Naive B cell (primary cell): Measurements from ENCODE around the gene MYO1C. TPM values are rescaled to one million over a fixed set of nuclear protein-coding genes. Genes with fewer than 3 reads are reported as not detected.
A peak's percentile ranks its signal among the peaks of the same experiment; 100 is the strongest.

Source experiments
- ATAC-seq, 2 donors: fragments of 150-1000 bp; cut with Tn5 transposase; 2 replicates each; pipeline ENCODE4 v1.10.0; 2021; ENCODE audit warnings: low read depth in 2 of 2, mild to moderate bottlenecking in 2 of 2, moderate library complexity in 2 of 2
- DNase-seq: peaks from one replicate; pipeline ENCODE4 v3.0.0; 2022
- H3K27ac Mint-ChIP-seq, 6 donors: one replicate each; pipeline ENCODE4 v1.8.0; 2020 to 2022; ENCODE audit warnings: mild to moderate bottlenecking in 6 of 6, mixed read lengths in 6 of 6, moderate library complexity in 5 of 6, inconsistent platforms in 2 of 6
- H3K27me3 Mint-ChIP-seq, 3 donors: one replicate each; pipeline ENCODE4 v1.8.0; 2021 to 2022; ENCODE audit warnings: mixed read lengths in 3 of 3, mild to moderate bottlenecking in 1 of 3
- H3K36me3 Mint-ChIP-seq, 2 donors: one replicate each; pipeline ENCODE4 v1.8.0; 2020 to 2022; ENCODE audit warnings: mixed read lengths in 2 of 2, inconsistent platforms in 1 of 2, mild to moderate bottlenecking in 1 of 2
- H3K4me1 Mint-ChIP-seq, 3 donors: one replicate each; pipeline ENCODE4 v1.8.0; 2020 to 2022; ENCODE audit warnings: mixed read lengths in 3 of 3, inconsistent platforms in 1 of 3, mild to moderate bottlenecking in 1 of 3, moderate library complexity in 1 of 3
- H3K4me3 Mint-ChIP-seq, 8 donors: one replicate each; pipeline ENCODE4 v1.8.0; 2020 to 2022; ENCODE audit warnings: mild to moderate bottlenecking in 8 of 8, mixed read lengths in 8 of 8, moderate library complexity in 8 of 8, inconsistent platforms in 2 of 8
- H3K9me3 Mint-ChIP-seq, 7 donors: one replicate each; pipeline ENCODE4 v1.8.0; 2020 to 2022; ENCODE audit warnings: mixed read lengths in 7 of 7, mild to moderate bottlenecking in 5 of 7, inconsistent platforms in 2 of 7, moderate library complexity in 1 of 7
- polyA plus RNA-seq, 6 donors: library from polyadenylated mRNA; unstranded; fragments of 300-500 nt; fragmentation: Illumina TruSeq; gene quantifications; one replicate each; pipeline ENCODE4 v1.2.3, GENCODE V29; 2021; ENCODE audit warnings: low read depth in 6 of 6

MYO1C gene
- polyA plus RNA-seq, 6 donors from 2014 or later = 12.0 to 32.5 (median 21.4) TPM

DNA sequence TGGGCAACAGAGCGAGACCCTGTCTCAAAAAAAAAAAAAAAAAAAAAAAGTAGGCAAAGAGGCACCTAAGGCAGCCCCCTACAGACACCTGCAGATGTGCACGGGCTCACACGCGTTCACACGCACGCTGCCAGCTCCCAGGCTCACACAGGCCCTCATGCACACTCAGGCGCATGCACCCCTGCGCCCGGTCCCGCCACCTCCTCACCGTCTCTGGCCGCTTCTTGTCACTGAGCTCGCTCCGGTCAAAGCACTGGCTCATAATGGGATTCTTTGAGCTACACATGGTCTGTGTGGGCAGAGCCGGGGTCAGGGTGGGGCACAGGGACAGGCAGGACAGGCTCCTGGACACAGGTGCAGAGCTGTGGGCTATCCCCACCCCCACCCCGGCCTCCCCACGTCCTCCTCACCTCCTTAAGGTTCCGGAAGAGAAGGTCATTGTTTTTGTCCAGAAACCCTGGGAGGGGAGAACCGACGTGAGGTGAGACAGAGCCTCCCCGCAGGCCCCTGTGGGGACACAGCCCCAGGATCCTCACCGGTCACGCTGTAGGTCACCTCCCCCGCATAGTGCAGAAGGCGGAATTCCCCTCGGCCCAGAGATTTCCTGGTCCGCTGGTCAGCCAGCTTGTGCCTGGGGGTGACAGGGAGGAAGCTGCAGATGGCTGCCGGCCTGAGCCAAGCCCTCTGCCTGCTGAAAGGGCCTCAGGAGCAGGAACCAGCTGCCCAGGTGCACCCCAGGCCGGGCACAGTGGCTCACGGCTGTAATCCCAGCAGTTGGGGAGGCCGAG lies 17.9 kb downstream of the MYO1C start:
- ATAC-seq = peak; percentile 55 to 61
- DNase-seq = peak; percentile 68
- Mint-ChIP-seq H3K4me3 (peak overlapping the region; percentile 44 to 79 (median 70)), H3K4me1 (peaks cover 34 to 66% (median 64%) of the 10 kb centered on the region in 3 donors), H3K27ac (peak overlapping the region; percentile 80 to 97 (median 93)), H3K36me3 (peaks cover 0 to 11% of the 10 kb centered on the region in 2 donors), H3K27me3 (no peaks in the 10 kb centered on the region), H3K9me3 (no peaks in the 10 kb centered on the region)

- H3K9me3 Mint-ChIP-seq = no peaks in the 10 kb centered on the region
- peak; percentile 70 for DNase-seq
- H3K4me3 Mint-ChIP-seq = peak overlapping the region; percentile 32 to 79 (median 67)
- peaks cover 41 to 74% (median 67%) of the 10 kb centered on the region in 3 donors for H3K4me1 Mint-ChIP-seq
- no peaks in the 10 kb centered on the region for H3K27me3 Mint-ChIP-seq
- peak; percentile 80 to 82 for ATAC-seq
- peaks cover 7 to 18% of the 10 kb centered on the region in 2 donors for H3K36me3 Mint-ChIP-seq
- peak overlapping the region; percentile 84 to 97 (median 93) for H3K27ac Mint-ChIP-seq
These were observed 18.6 kb downstream of the MYO1C start for GRCh38 chr17:1473841-1474240.

DNA sequence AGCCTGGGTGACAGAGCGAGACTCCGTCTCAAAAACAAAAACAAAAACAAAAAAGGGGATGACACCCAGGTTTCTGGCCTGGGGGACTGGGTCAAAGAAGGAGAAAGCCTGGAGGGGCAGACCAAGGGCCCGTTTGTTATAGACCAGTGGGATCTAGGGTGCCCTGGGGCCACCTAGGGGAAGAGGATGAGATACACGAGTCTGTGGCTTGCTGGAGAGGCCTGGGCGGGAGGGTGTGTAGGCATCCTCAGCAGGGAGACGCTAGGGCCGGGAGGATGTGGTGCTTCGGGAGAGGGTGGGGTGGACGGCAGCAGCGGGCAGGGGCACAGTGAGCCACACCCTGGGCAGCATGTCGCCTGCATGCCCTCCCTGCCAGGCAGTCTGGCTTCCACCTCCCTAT lies 19.3 kb downstream of the MYO1C start:
- peaks cover 44 to 79% (median 69%) of the 10 kb centered on the region in 3 donors for H3K4me1 Mint-ChIP-seq
- no peaks in the 10 kb centered on the region for H3K27me3 Mint-ChIP-seq
- no peak for ATAC-seq
- H3K27ac Mint-ChIP-seq = peak overlapping the region in 5 of 6 donors; percentile 84 to 94 (median 92)
- no peak for DNase-seq
- peak overlapping the region in 4 of 8 donors; percentile 16 to 74 (median 68) for H3K4me3 Mint-ChIP-seq
- peaks cover 10 to 21% of the 10 kb centered on the region in 2 donors for H3K36me3 Mint-ChIP-seq
- H3K9me3 Mint-ChIP-seq = no peaks in the 10 kb centered on the region

- Mint-ChIP-seq H3K9me3 (no peaks in the 10 kb centered on the region), H3K4me1 (peaks cover 44 to 76% (median 66%) of the 10 kb centered on the region in 3 donors), H3K27me3 (no peaks in the 10 kb centered on the region), H3K27ac (peak overlapping the region in 3 of 6 donors; percentile 84 to 92 (median 91)), H3K36me3 (peaks cover 10 to 18% of the 10 kb centered on the region in 2 donors), H3K4me3 (peak overlapping the region in 2 of 8 donors; percentile 30)
- ATAC-seq (no peak), DNase-seq (no peak)
These were observed 20.3 kb downstream of the MYO1C start for GRCh38 chr17:1471911-1472821.

GRCh38 chr17:1471490-1471889 lies 21.0 kb downstream of the MYO1C start:
- peaks cover 10 to 18% of the 10 kb centered on the region in 2 donors for H3K36me3 Mint-ChIP-seq
- no peak for ATAC-seq
- H3K4me3 Mint-ChIP-seq = peak overlapping the region in 2 of 8 donors; percentile 22 to 87
- no peaks in the 10 kb centered on the region for H3K9me3 Mint-ChIP-seq
- H3K27me3 Mint-ChIP-seq = no peaks in the 10 kb centered on the region
- peaks cover 44 to 69% (median 59%) of the 10 kb centered on the region in 3 donors for H3K4me1 Mint-ChIP-seq
- DNase-seq = no peak
- peak overlapping the region in 2 of 6 donors; percentile 26 to 38 for H3K27ac Mint-ChIP-seq

GRCh38 chr17:1470755-1471462 lies 21.6 kb downstream of the MYO1C start:
- no peaks in the 10 kb centered on the region for H3K27me3 Mint-ChIP-seq
- DNase-seq = no peak
- H3K4me3 Mint-ChIP-seq = peak overlapping the region in 3 of 8 donors; percentile 22 to 87 (median 27)
- no peaks in the 10 kb centered on the region for H3K9me3 Mint-ChIP-seq
- H3K36me3 Mint-ChIP-seq = peaks cover 10 to 18% of the 10 kb centered on the region in 2 donors
- no peak for ATAC-seq
- H3K4me1 Mint-ChIP-seq = peaks cover 44 to 66% (median 53%) of the 10 kb centered on the region in 3 donors
- H3K27ac Mint-ChIP-seq = peak overlapping the region in 4 of 6 donors; percentile 26 to 62 (median 42)

- peak overlapping the region in 2 of 6 donors; percentile 45 to 62 for H3K27ac Mint-ChIP-seq
- peaks cover 10 to 18% of the 10 kb centered on the region in 2 donors for H3K36me3 Mint-ChIP-seq
- H3K4me3 Mint-ChIP-seq = peak overlapping the region in 4 of 8 donors; percentile 6 to 87 (median 46)
- ATAC-seq = no peak
- no peaks in the 10 kb centered on the region for H3K27me3 Mint-ChIP-seq
- no peak for DNase-seq
- no peaks in the 10 kb centered on the region for H3K9me3 Mint-ChIP-seq
- peaks cover 38 to 60% (median 46%) of the 10 kb centered on the region in 3 donors for H3K4me1 Mint-ChIP-seq
These were observed 22.3 kb downstream of the MYO1C start for GRCh38 chr17:1470071-1470754.

DNA sequence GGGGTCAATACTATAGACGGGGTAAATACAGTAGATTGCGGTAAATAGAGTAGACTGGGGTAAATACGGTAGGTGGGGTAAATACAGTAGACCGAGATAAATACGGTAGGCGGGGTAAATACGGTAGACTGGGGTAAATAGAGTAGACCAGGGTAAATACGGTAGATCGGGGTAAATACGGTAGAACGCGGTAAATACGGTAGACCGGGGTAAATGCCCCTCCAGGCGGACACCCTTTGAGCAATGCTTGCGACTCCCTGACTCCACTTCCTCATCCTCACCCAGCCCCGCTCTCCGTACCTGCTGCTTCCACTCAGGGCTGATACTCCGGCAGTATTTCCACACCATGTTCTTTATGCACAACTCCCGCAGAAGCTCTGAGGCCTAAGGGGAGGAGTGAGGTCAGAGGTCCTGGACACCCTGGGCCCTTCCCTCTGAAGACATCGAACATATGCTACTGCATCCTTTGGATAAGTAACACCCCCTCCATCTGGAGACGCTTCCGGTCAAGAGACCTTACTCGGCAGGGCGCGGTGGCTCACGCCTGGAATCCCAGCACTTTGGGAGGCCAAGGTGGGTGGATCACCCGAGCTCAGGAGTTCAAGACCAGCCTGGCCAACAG lies 23.1 kb downstream of the MYO1C start:
- no peaks in the 10 kb centered on the region for H3K27me3 Mint-ChIP-seq
- peaks cover 33 to 51% (median 40%) of the 10 kb centered on the region in 3 donors for H3K4me1 Mint-ChIP-seq
- DNase-seq = no peak
- H3K9me3 Mint-ChIP-seq = no peaks in the 10 kb centered on the region
- peaks cover 10 to 18% of the 10 kb centered on the region in 2 donors for H3K36me3 Mint-ChIP-seq
- peak overlapping the region in 2 of 6 donors; percentile 45 to 75 for H3K27ac Mint-ChIP-seq
- no peak for ATAC-seq
- H3K4me3 Mint-ChIP-seq = peak overlapping the region in 2 of 8 donors; percentile 47 to 66

GRCh38 chr17:1467898-1468492 lies 24.5 kb downstream of the MYO1C start:
- Mint-ChIP-seq H3K4me3 (no peak overlapping the region), H3K27me3 (no peaks in the 10 kb centered on the region), H3K9me3 (no peaks in the 10 kb centered on the region), H3K36me3 (peaks cover 10 to 18% of the 10 kb centered on the region in 2 donors), H3K4me1 (peaks cover 29 to 45% (median 38%) of the 10 kb centered on the region in 3 donors), H3K27ac (no peak overlapping the region)
- ATAC-seq (no peak), DNase-seq (no peak)

DNA sequence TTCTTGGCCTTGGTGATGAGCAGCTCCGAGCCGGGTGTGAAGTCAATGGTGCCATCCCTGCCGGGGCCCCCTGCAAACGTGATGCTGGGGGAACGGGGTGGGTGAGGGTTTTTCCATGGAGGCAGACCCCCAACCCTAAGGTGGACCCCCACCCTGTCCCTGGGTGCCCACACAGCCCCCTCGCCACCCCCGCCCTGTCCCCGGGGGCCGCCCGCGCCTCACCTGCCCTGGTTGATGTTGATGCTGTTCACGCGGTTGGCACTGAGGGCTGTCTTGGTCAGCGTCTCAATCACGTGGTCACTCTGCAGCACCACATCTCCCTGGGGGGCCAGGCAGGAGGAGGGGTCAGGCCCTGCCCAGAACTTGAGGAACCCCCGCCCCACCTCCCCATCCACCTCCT lies 25.2 kb downstream of the MYO1C start:
- ATAC-seq (no peak), DNase-seq (no peak)
- no peaks in the 10 kb centered on the region for H3K9me3 Mint-ChIP-seq
- no peaks in the 10 kb centered on the region for H3K27me3 Mint-ChIP-seq
- H3K4me3 Mint-ChIP-seq = no peak overlapping the region
- no peak overlapping the region for H3K27ac Mint-ChIP-seq
- peaks cover 10 to 18% of the 10 kb centered on the region in 2 donors for H3K36me3 Mint-ChIP-seq
- peaks cover 25 to 40% (median 39%) of the 10 kb centered on the region in 3 donors for H3K4me1 Mint-ChIP-seq

- no peak overlapping the region for H3K4me3 Mint-ChIP-seq
- ATAC-seq = no peak
- H3K27me3 Mint-ChIP-seq = peaks cover 4 to 10% (median 8%) of the 10 kb centered on the region in 3 donors
- H3K36me3 Mint-ChIP-seq = peaks cover 6 to 12% of the 10 kb centered on the region in 2 donors
- no peak for DNase-seq
- peak overlapping the region in 1 of 6 donors; percentile 54 for H3K27ac Mint-ChIP-seq
- H3K9me3 Mint-ChIP-seq = no peaks in the 10 kb centered on the region
- H3K4me1 Mint-ChIP-seq = peaks cover 30 to 41% (median 31%) of the 10 kb centered on the region in 3 donors
These were observed 28.3 kb downstream of the MYO1C start for GRCh38 chr17:1464186-1464585.
